CD4-positive, CD25-positive, alpha-beta regulatory T cell (primary cell): Measurements from ENCODE around the gene WNT7A. TPM values are rescaled to one million over a fixed set of nuclear protein-coding genes. Genes with fewer than 3 reads are reported as not detected.
"Not testable (repeated sequence)": the region's sequence is repeated elsewhere in the genome, so short reads cannot be mapped to it uniquely, and the experiment has no call there.

Experiments
- ATAC-seq, 2 donors: fragments of 150-1000 bp; cut with Tn5 transposase; one replicate each; pipeline ENCODE4 v1.10.0; 2021; ENCODE audit warnings: low read depth in 2 of 2, moderate number of reproducible peaks in 2 of 2, moderate library complexity in 1 of 2
- DNase-seq, 3 donors: peaks; one replicate each; pipeline versions ENCODE4 v3.0.0 to v3.0.0-alpha.2; 2012 to 2022; ENCODE audit warnings: mixed read lengths in 1 of 3
- H3K27ac ChIP-seq: one replicate; pipeline ENCODE4 v1.7.0; 2013; ENCODE audit warnings: mild to moderate bottlenecking, low read length; ENCODE audit not compliant: insufficient read depth, poor library complexity, severe bottlenecking
- H3K27me3 ChIP-seq: one replicate; pipeline ENCODE4 v1.7.0; 2013; ENCODE audit warnings: low read length; ENCODE audit not compliant: control insufficient read depth, insufficient read depth
- H3K36me3 ChIP-seq: one replicate; pipeline ENCODE4 v1.7.0; 2013; ENCODE audit warnings: mild to moderate bottlenecking, low read length, moderate library complexity; ENCODE audit not compliant: control insufficient read depth, insufficient read depth
- H3K4me1 ChIP-seq: 2 replicates; pipeline ENCODE4 v1.7.0; 2013; ENCODE audit warnings: mild to moderate bottlenecking, low read length; ENCODE audit not compliant: insufficient read depth, control insufficient read depth, poor library complexity, severe bottlenecking
- H3K4me3 ChIP-seq: one replicate; pipeline ENCODE4 v1.7.0; 2013; ENCODE audit warnings: low read depth, mild to moderate bottlenecking, low read length, moderate library complexity
- H3K9me3 ChIP-seq, 2 experiments: 1 replicate in 1 of 2; 2 replicates in 1 of 2; pipeline ENCODE4 v1.7.0; 2013; ENCODE audit warnings: low read length in 2 of 2, mild to moderate bottlenecking in 1 of 2, moderate library complexity in 1 of 2; ENCODE audit not compliant: control insufficient read depth in 2 of 2
- H3K27ac Mint-ChIP-seq, 3 donors: one replicate each; pipeline ENCODE4 v1.8.0; 2020 to 2022; ENCODE audit warnings: mild to moderate bottlenecking in 3 of 3, mixed read lengths in 3 of 3, moderate library complexity in 2 of 3
- H3K27me3 Mint-ChIP-seq: one replicate; pipeline ENCODE4 v1.8.0; 2022; ENCODE audit warnings: mild to moderate bottlenecking, mixed read lengths
- H3K36me3 Mint-ChIP-seq: one replicate; pipeline ENCODE4 v1.8.0; 2020; ENCODE audit warnings: mixed read lengths
- H3K4me1 Mint-ChIP-seq, 4 donors: one replicate each; pipeline ENCODE4 v1.8.0; 2020 to 2022; ENCODE audit warnings: mixed read lengths in 4 of 4, mild to moderate bottlenecking in 1 of 4
- H3K4me3 Mint-ChIP-seq, 4 donors: one replicate each; pipeline ENCODE4 v1.8.0; 2020 to 2022; ENCODE audit warnings: mild to moderate bottlenecking in 4 of 4, mixed read lengths in 4 of 4, moderate library complexity in 3 of 4
- H3K9me3 Mint-ChIP-seq, 7 donors: one replicate each; pipeline ENCODE4 v1.8.0; 2020 to 2022; ENCODE audit warnings: mixed read lengths in 7 of 7, mild to moderate bottlenecking in 3 of 7, moderate library complexity in 2 of 7
- polyA plus RNA-seq, 4 donors: library from polyadenylated mRNA; unstranded; fragments of 300-500 nt; fragmentation: Illumina TruSeq; gene quantifications; one replicate each; pipeline ENCODE4 v1.2.3, GENCODE V29; 2021
- total RNA-seq: library from RNA; stranded (reverse); gene quantifications from one replicate; pipeline ENCODE4 v1.2.3, GENCODE V29; 2022

WNT7A gene
- total and polyA plus RNA-seq, 5 donors from 2014 or later = 0.34 to 2.5 (median 1.1) TPM; not detected in 1

- H3K4me3 Mint-ChIP-seq = no peak overlapping the region
- H3K36me3 Mint-ChIP-seq = no peaks in the 10 kb centered on the region
- ATAC-seq (no peak), DNase-seq (no peak)
- Histone ChIP-seq H3K27ac (no peak overlapping the region), H3K4me3 (no peak overlapping the region), H3K27me3 (peaks cover 7% of the 10 kb centered on the region), H3K36me3 (no peaks in the 10 kb centered on the region), H3K4me1 (peaks cover 11% of the 10 kb centered on the region), H3K9me3 (no peaks in the 10 kb centered on the region)
- H3K27me3 Mint-ChIP-seq = no peaks in the 10 kb centered on the region
- H3K9me3 Mint-ChIP-seq = no peaks in the 10 kb centered on the region
- H3K27ac Mint-ChIP-seq = peak overlapping the region in 1 of 3 donors; percentile 11
- peaks cover 0 to 25% (median 10%) of the 10 kb centered on the region in 4 donors for H3K4me1 Mint-ChIP-seq
These were observed 18.4 kb downstream of the WNT7A start for GRCh38 chr3:13861461-13861860.

GRCh38 chr3:13860001-13860400 lies 19.9 kb downstream of the WNT7A start:
- peaks cover 7% of the 10 kb centered on the region for H3K27me3 ChIP-seq
- H3K27ac ChIP-seq = no peak overlapping the region
- H3K36me3 ChIP-seq = no peaks in the 10 kb centered on the region
- Mint-ChIP-seq H3K4me3 (no peak overlapping the region), H3K4me1 (peaks cover 0 to 10% (median 1%) of the 10 kb centered on the region in 4 donors), H3K27ac (no peak overlapping the region), H3K27me3 (no peaks in the 10 kb centered on the region), H3K36me3 (no peaks in the 10 kb centered on the region), H3K9me3 (no peaks in the 10 kb centered on the region)
- ATAC-seq (no peak), DNase-seq (no peak)
- no peak overlapping the region for H3K4me3 ChIP-seq
- H3K9me3 ChIP-seq = no peaks in the 10 kb centered on the region
- H3K4me1 ChIP-seq = no peaks in the 10 kb centered on the region

GRCh38 chr3:13858768-13859520 lies 20.9 kb downstream of the WNT7A start:
- DNase-seq (no peak), ATAC-seq (no peak)
- Histone ChIP-seq H3K4me3 (no peak overlapping the region), H3K36me3 (no peaks in the 10 kb centered on the region), H3K4me1 (no peaks in the 10 kb centered on the region), H3K27ac (no peak overlapping the region), H3K27me3 (peaks cover 7% of the 10 kb centered on the region), H3K9me3 (no peaks in the 10 kb centered on the region)
- Mint-ChIP-seq H3K36me3 (no peaks in the 10 kb centered on the region), H3K4me1 (peaks cover 0 to 3% (median 1%) of the 10 kb centered on the region in 4 donors), H3K27me3 (no peaks in the 10 kb centered on the region), H3K9me3 (no peaks in the 10 kb centered on the region), H3K27ac (no peak overlapping the region), H3K4me3 (no peak overlapping the region)

- Histone ChIP-seq H3K4me3 (no peak overlapping the region), H3K4me1 (no peaks in the 10 kb centered on the region), H3K9me3 (no peaks in the 10 kb centered on the region), H3K36me3 (no peaks in the 10 kb centered on the region), H3K27ac (no peak overlapping the region), H3K27me3 (peaks cover 7% of the 10 kb centered on the region)
- Mint-ChIP-seq H3K27ac (no peak overlapping the region), H3K9me3 (no peaks in the 10 kb centered on the region), H3K27me3 (no peaks in the 10 kb centered on the region), H3K4me1 (peaks cover 0 to 6% (median under 1%) of the 10 kb centered on the region in 4 donors), H3K4me3 (no peak overlapping the region), H3K36me3 (no peaks in the 10 kb centered on the region)
- no peak for DNase-seq
- ATAC-seq = no peak
These were observed 22.0 kb downstream of the WNT7A start for GRCh38 chr3:13857702-13858380.

- H3K36me3 Mint-ChIP-seq, H3K9me3 ChIP-seq, H3K4me1 ChIP-seq, H3K27ac ChIP-seq, ATAC-seq, H3K27me3 ChIP-seq, H3K27ac Mint-ChIP-seq, H3K9me3 Mint-ChIP-seq, H3K36me3 ChIP-seq, DNase-seq, H3K4me1 Mint-ChIP-seq, H3K4me3 ChIP-seq, H3K27me3 Mint-ChIP-seq, H3K4me3 Mint-ChIP-seq: not testable (repeated sequence)
These were observed 23.2 kb downstream of the WNT7A start for GRCh38 chr3:13856628-13857027.

GRCh38 chr3:13856006-13856405 lies 23.9 kb downstream of the WNT7A start:
- no peak for ATAC-seq
- DNase-seq = no peak
- Histone ChIP-seq H3K4me3 (no peak overlapping the region), H3K4me1 (no peaks in the 10 kb centered on the region), H3K9me3 (no peaks in the 10 kb centered on the region), H3K27me3 (peaks cover 5% of the 10 kb centered on the region), H3K27ac (no peak overlapping the region), H3K36me3 (no peaks in the 10 kb centered on the region)
- Mint-ChIP-seq H3K4me1 (peaks cover 0 to 7% (median under 1%) of the 10 kb centered on the region in 4 donors), H3K9me3 (no peaks in the 10 kb centered on the region), H3K4me3 (no peak overlapping the region), H3K36me3 (no peaks in the 10 kb centered on the region), H3K27ac (no peak overlapping the region), H3K27me3 (no peaks in the 10 kb centered on the region)

DNA sequence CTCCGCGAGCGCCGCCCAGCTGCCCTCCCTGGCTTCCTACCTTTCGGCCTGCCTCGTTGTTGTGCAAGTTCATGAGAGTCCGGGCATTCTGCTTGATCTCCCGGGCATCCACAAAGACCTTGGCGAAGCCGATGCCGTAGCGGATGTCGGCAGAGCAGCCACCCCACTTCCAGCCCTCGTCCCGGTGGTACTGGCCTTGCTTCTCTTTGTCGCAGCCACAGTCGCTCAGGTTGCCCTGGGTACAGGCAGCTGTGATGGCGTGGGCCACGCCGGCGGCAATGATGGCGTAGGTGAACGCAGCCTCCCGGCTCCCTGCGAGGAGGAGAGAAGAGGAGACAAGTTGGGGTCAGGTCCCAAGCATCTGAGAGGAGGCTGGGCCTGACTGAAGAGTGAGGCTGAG lies 25.4 kb downstream of the WNT7A start:
- Mint-ChIP-seq H3K9me3 (no peaks in the 10 kb centered on the region), H3K36me3 (no peaks in the 10 kb centered on the region), H3K4me1 (peaks cover 0 to 7% (median under 1%) of the 10 kb centered on the region in 4 donors), H3K27me3 (no peaks in the 10 kb centered on the region), H3K27ac (no peak overlapping the region), H3K4me3 (no peak overlapping the region)
- Histone ChIP-seq H3K4me3 (no peak overlapping the region), H3K36me3 (no peaks in the 10 kb centered on the region), H3K9me3 (no peaks in the 10 kb centered on the region), H3K27ac (no peak overlapping the region), H3K27me3 (no peaks in the 10 kb centered on the region), H3K4me1 (no peaks in the 10 kb centered on the region)
- no peak for ATAC-seq
- DNase-seq = no peak

DNA sequence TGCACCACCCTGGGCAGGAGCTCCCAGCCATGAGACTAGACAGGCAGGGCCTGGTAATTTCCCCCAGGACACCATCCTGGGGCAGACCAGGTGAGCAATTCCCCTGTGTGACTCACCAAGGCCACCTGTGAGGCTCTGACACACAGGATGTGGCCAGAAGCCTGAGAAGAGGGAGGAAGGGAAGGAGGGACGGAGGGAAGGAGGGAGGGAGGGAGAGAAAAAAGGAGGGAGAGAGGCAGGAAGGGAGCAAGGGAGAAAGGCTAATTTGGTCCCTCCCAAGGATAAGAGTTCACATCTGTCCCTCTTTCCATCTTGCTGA lies 25.9 kb downstream of the WNT7A start:
- Histone ChIP-seq H3K27me3 (no peaks in the 10 kb centered on the region), H3K36me3 (no peaks in the 10 kb centered on the region), H3K9me3 (no peaks in the 10 kb centered on the region), H3K27ac (no peak overlapping the region), H3K4me1 (no peaks in the 10 kb centered on the region), H3K4me3 (no peak overlapping the region)
- Mint-ChIP-seq H3K4me1 (peaks cover 0 to 7% (median under 1%) of the 10 kb centered on the region in 4 donors), H3K27me3 (no peaks in the 10 kb centered on the region), H3K4me3 (no peak overlapping the region), H3K27ac (no peak overlapping the region), H3K9me3 (no peaks in the 10 kb centered on the region), H3K36me3 (no peaks in the 10 kb centered on the region)
- DNase-seq = no peak
- no peak for ATAC-seq
